A673 (cell line): ENCODE data around the gene CDK5RAP2. TPM values are rescaled to one million over a fixed set of nuclear protein-coding genes. Genes with fewer than 3 reads are reported as not detected.

ENCODE experiments used
- BruUV-seq: library from RNA; stranded (reverse); fragments of 400-500 nt; replicated peaks from 2 replicates; lab custom pipeline; 2021; lab: Mats Ljungman, UMichigan
- CTCF ChIA-PET: fragments of 300-600 bp; sonication (Branson Sonifier 250); formaldehyde crosslinking; loops from one replicate; lab custom pipeline; 2022; ENCODE audit warnings: antibody characterized with exemption; lab: Charles Lee
- POLR2A ChIA-PET: fragments of 300-600 bp; sonication (Branson Sonifier 250); formaldehyde crosslinking; loops from one replicate; lab custom pipeline; 2022; ENCODE audit warnings: antibody characterized with exemption; ENCODE audit not compliant: low non-redundant PET; lab: Charles Lee
- DNase-seq: peaks from one replicate; pipeline ENCODE4 v3.0.0-alpha.2; 2015; ENCODE audit warnings: low spot score
- H3K27ac ChIP-seq: fragments of 200-600 bp; sonication (generic); 2 replicates; pipeline ENCODE4 v1.5.1; 2016; ENCODE audit warnings: mixed run types, low read depth, mild to moderate bottlenecking, mixed read lengths, antibody characterized with exemption, low read length; ENCODE audit not compliant: poor library complexity, severe bottlenecking
- H3K27me3 ChIP-seq: fragments of 200-600 bp; sonication (generic); replicated peaks from 2 replicates; pipeline ENCODE4 v1.6.1; 2017; ENCODE audit warnings: mixed run types, low read depth, mild to moderate bottlenecking, mixed read lengths, antibody characterized with exemption, low read length; ENCODE audit not compliant: insufficient read depth, poor library complexity
- H3K36me3 ChIP-seq: fragments of 200-600 bp; sonication (generic); 2 replicates; pipeline ENCODE4 v1.6.1; 2016; ENCODE audit warnings: mixed run types, mild to moderate bottlenecking, mixed read lengths, antibody characterized with exemption, low read length; ENCODE audit not compliant: insufficient read depth, poor library complexity, severe bottlenecking
- H3K4me1 ChIP-seq: fragments of 200-600 bp; sonication (generic); 2 replicates; pipeline ENCODE4 v1.6.1; 2017; ENCODE audit warnings: mixed run types, mild to moderate bottlenecking, mixed read lengths, antibody characterized with exemption, low read length; ENCODE audit not compliant: insufficient read depth, poor library complexity, severe bottlenecking
- H3K4me3 ChIP-seq: fragments of 200-600 bp; sonication (generic); 2 replicates; pipeline ENCODE4 v1.5.1; 2016; ENCODE audit warnings: low read depth, mixed run types, mild to moderate bottlenecking, mixed read lengths, low read length; ENCODE audit not compliant: poor library complexity, severe bottlenecking
- H3K9me3 ChIP-seq: fragments of 200-600 bp; sonication (generic); 2 replicates; pipeline ENCODE4 v1.6.1; 2016; ENCODE audit warnings: mixed run types, low read depth, mild to moderate bottlenecking, mixed read lengths, antibody characterized with exemption, low read length; ENCODE audit not compliant: poor library complexity, severe bottlenecking
- CTCF ChIP-seq: fragments of 300-800, 200-600 bp; sonication (generic); conservative IDR thresholded peaks from 2 replicates; pipeline ENCODE4 v1.5.1; 2017; ENCODE audit warnings: low read depth, mild to moderate bottlenecking, antibody characterized with exemption, low read length, moderate library complexity, mixed read lengths
- EZH2 ChIP-seq: fragments of 200-600 bp; sonication (generic); IDR thresholded peaks from 2 replicates; pipeline ENCODE4 v1.6.1; 2017; ENCODE audit warnings: borderline replicate concordance, low read depth, mild to moderate bottlenecking, mixed read lengths, antibody characterized with exemption, low read length; ENCODE audit not compliant: poor library complexity, severe bottlenecking
- intact Hi-C: fragments of 100-400 bp; cut with micrococcal nuclease; formaldehyde crosslinking; loops from one replicate; pipeline ENCODE4 v1.10.0; 2022; ENCODE audit not compliant: unreplicated experiment
- total RNA-seq: library from RNA; stranded (reverse); gene quantifications from 2 replicates; pipeline ENCODE4 v1.2.3, GENCODE V29; 2021

CDK5RAP2 gene
- total RNA-seq, 1 experiment from 2014 or later = 94.5 TPM

- TF ChIP-seq CTCF (no peak), EZH2 (no peak)
- DNase-seq = no peak
- Histone ChIP-seq H3K27me3 (no peaks in the 10 kb centered on the region), H3K36me3 (no peaks in the 10 kb centered on the region), H3K4me3 (no peak overlapping the region), H3K4me1 (no peaks in the 10 kb centered on the region), H3K27ac (no peak overlapping the region), H3K9me3 (no peaks in the 10 kb centered on the region)
- ChIA-PET CTCF (no interaction called here), POLR2A (no interaction called here)
- BruUV-seq = no TSS peak
- intact Hi-C loops = no loop called here
These were observed 156.2 kb downstream of the CDK5RAP2 start for GRCh38 chr9:120423812-120424211.

- Histone ChIP-seq H3K4me1 (no peaks in the 10 kb centered on the region), H3K9me3 (no peaks in the 10 kb centered on the region), H3K4me3 (no peak overlapping the region), H3K27me3 (no peaks in the 10 kb centered on the region), H3K36me3 (no peaks in the 10 kb centered on the region), H3K27ac (no peak overlapping the region)
- ChIA-PET POLR2A (no interaction called here), CTCF (no interaction called here)
- TF ChIP-seq EZH2 = no peak
- TF ChIP-seq CTCF = no peak
- no peak for DNase-seq
- BruUV-seq = no TSS peak
- intact Hi-C loops = no loop called here
These were observed 158.0 kb downstream of the CDK5RAP2 start for GRCh38 chr9:120421977-120422376.

GRCh38 chr9:120418315-120418714 lies 161.7 kb downstream of the CDK5RAP2 start:
- no peaks in the 10 kb centered on the region for H3K9me3 ChIP-seq
- ChIA-PET CTCF (no interaction called here), POLR2A (no interaction called here)
- H3K27ac ChIP-seq = no peak overlapping the region
- TF ChIP-seq EZH2 (no peak), CTCF (no peak)
- no peaks in the 10 kb centered on the region for H3K27me3 ChIP-seq
- H3K4me1 ChIP-seq = peaks cover 21% of the 10 kb centered on the region
- intact Hi-C loops = loop anchor here (2.0 kb wide), 1 partner anchor 54 kb away; no protein-coding TSS in a partner anchor
- H3K4me3 ChIP-seq = no peak overlapping the region
- no peak for DNase-seq
- no TSS peak for BruUV-seq
- H3K36me3 ChIP-seq = peaks cover 7% of the 10 kb centered on the region
